HG02798 (cell line): ENCODE measurements around the gene COL18A1.
"Not testable (repeated sequence)": the region's sequence is repeated elsewhere in the genome, so short reads cannot be mapped to it uniquely, and the experiment has no call there.

Experiments used
- ATAC-seq: cut with Tn5 transposase; IDR thresholded peaks from one replicate; pipeline ENCODE4 v1.9.1; 2021; ENCODE audit warnings: mild to moderate bottlenecking; ENCODE audit not compliant: unreplicated experiment, poor library complexity

Gene COL18A1

GRCh38 chr21:45523411-45524101 is 118.6 kb downstream of the COL18A1 start:
- no peak for ATAC-seq

GRCh38 chr21:45524756-45525152 is 119.8 kb downstream of the COL18A1 start:
- no peak for ATAC-seq

- ATAC-seq, result no peak
Measured at GRCh38 chr21:45525153-45525909, 120.4 kb downstream of the COL18A1 start.

- ATAC-seq, result no peak
Measured at GRCh38 chr21:45525910-45526306, 120.9 kb downstream of the COL18A1 start.

- not testable (repeated sequence) for ATAC-seq
Measured at GRCh38 chr21:45527151-45527999, 122.4 kb downstream of the COL18A1 start.

GRCh38 chr21:45528028-45528705 is 123.2 kb downstream of the COL18A1 start:
- no peak for ATAC-seq

- no peak for ATAC-seq
Measured at GRCh38 chr21:45528981-45529784, 124.2 kb downstream of the COL18A1 start.

- ATAC-seq, result no peak
Measured at GRCh38 chr21:45529785-45530422, 124.9 kb downstream of the COL18A1 start.

- ATAC-seq, result no peak
Measured at GRCh38 chr21:45530423-45531113, 125.6 kb downstream of the COL18A1 start.

- ATAC-seq, result not testable (repeated sequence)
Measured at GRCh38 chr21:45531114-45531392, 126.1 kb downstream of the COL18A1 start.

GRCh38 chr21:45531393-45532215 is 126.6 kb downstream of the COL18A1 start:
- no peak for ATAC-seq

GRCh38 chr21:45532826-45533360 is 127.9 kb downstream of the COL18A1 start:
- no peak for ATAC-seq

- no peak for ATAC-seq
Measured at GRCh38 chr21:45533361-45533845, 128.4 kb downstream of the COL18A1 start.

- no peak for ATAC-seq
Measured at GRCh38 chr21:45533846-45534635, 129.1 kb downstream of the COL18A1 start.

GRCh38 chr21:45534636-45535331 is 129.8 kb downstream of the COL18A1 start:
- no peak for ATAC-seq
